Skin epidermis (tissue), 12 donors: ENCODE results near the gene NOS1AP.

Experiments used
- H3K27ac ChIP-seq, 21 experiments: fragments of 200-600 bp; sonication (generic) in 11 of 21; one replicate each; pipeline ENCODE4 v1.5.0; 2020; ENCODE audit warnings: mild to moderate bottlenecking in 3 of 21, inconsistent platforms in 2 of 21, moderate library complexity in 2 of 21
- H3K4me3 ChIP-seq, 7 experiments: fragments of 200-600 bp; sonication (generic) in 2 of 7; one replicate each; pipeline ENCODE4 v1.5.0; 2020; ENCODE audit warnings: inconsistent platforms in 2 of 7, mild to moderate bottlenecking in 2 of 7, moderate library complexity in 1 of 7

Gene NOS1AP

DNA sequence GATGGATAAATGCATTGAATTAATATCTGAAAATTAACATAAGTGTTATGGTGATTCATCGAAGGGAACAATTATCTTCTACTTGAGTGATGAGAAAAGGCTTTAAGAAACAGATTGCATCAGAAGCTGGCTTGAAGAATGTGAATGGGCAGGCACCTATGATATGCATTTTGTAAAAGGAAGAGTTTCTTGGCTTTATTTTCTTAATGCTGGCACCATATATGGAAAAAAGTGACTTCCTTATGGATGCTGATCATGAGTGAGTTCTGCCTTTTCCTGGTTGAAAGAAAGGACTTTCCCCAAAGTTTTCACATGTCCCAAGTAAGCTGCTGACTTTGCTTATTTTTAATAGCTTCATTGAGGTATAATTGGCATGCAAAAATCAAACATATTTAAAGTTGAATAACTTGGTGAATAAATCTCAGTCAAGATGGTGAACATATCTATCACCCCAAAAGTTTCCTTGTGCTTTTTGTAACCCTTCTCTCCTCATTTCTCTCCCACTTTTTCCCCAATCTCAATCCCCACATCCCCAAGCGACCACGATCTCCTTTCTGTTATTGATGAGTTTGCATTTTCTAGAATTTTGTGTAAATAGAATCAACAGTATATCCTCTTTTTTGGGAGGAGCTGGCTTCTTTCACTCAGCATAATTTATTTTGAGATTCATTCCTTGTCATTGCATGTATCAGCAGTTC is 233.0 kb downstream of the NOS1AP start:
- Histone ChIP-seq H3K27ac (no peak overlapping the region), H3K4me3 (no peak overlapping the region)

DNA sequence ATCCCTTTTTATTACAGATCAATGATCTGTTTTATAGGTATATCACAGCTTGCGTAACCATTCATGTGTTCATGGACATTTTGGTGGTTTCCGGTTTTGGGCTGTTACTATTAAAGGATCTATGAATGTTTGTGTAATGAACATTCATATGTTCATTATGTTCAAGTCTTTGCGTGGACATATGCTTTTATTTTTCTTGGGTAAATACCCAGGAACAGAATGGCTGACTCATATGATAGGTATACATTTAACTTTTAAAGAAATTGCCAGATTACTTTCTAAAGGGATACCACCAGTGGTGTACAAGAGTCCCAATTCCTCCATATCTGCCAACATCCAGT is 233.5 kb downstream of the NOS1AP start:
- no peak overlapping the region for H3K27ac ChIP-seq
- H3K4me3 ChIP-seq = no peak overlapping the region

DNA sequence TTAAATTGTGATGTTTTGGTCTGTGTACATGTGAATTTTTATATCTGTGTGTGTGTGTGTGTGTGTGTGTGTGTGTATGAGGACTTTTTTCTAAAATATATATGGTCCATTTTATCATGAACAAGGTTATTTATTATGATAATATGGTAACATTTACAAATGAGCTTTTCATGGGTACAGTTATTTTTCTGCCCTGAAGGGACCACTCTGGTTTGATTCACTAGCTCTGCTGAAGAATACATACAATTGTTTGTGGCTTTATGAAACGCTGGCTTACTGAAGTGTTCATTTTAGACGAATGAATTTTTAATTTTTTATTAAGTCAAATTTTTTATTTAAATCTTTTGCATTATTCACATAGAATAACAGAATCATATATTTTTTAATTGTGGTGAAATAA is 235.2 kb downstream of the NOS1AP start:
- Histone ChIP-seq H3K4me3 (no peak overlapping the region), H3K27ac (no peak overlapping the region)

DNA sequence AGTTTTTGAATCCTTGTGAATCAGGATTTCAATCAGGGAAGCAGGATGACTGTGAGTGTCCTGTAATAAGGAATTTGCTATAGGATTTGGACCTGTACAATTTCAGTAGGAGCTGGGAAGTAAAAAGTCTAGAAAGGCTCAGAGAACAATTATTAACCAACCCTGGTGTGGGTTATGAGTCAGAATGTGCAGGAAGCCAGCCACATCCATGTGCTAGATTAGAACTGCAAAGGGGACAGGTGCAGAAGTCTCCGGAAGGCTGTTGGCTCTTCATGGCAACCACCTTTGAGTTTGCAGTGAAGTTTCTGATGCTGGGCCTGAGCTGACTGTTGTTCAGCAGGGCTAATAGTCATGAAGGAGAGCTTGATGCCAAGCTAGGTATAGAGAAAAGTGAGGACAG is 236.5 kb downstream of the NOS1AP start:
- no peak overlapping the region for H3K27ac ChIP-seq
- no peak overlapping the region for H3K4me3 ChIP-seq

DNA sequence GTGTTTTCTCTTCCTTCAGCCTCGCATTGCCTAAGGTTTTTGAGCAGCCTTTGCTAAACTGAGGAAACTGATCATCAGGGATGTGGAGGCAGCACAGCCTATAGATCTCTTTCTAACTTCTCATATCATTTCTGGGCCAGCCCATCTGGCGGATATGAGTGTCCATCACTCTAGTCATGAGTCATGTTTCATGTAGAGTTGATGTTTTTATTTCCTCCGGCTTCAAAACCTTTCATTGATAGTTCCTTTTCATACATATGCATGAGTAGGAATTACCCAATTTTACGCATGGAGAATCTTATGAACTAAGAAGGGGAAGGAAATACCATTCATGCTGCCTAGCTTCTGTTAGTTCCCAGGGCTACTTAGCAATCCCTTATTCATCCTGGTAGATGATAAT is 240.8 kb downstream of the NOS1AP start:
- Histone ChIP-seq H3K27ac (no peak overlapping the region), H3K4me3 (no peak overlapping the region)

DNA sequence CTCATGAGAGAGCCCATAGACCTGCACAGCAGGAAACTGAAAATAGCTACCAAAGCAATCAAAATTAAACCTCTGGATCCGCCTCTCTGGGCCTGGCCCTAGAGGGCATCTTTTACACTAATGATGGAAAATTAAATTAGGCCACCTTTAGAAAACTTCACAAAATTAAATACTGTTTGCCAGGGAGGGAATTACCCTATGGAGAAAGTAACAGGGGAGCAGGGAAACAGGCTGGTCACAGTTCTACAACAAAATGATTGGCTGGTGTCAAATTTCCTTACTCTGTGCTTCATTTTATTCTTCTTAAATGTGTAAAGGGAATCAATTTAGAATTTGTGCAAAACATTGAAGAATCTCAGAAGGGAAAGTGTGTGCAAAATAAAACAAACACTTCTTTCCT is 244.7 kb downstream of the NOS1AP start:
- Histone ChIP-seq H3K4me3 (no peak overlapping the region), H3K27ac (no peak overlapping the region)

DNA sequence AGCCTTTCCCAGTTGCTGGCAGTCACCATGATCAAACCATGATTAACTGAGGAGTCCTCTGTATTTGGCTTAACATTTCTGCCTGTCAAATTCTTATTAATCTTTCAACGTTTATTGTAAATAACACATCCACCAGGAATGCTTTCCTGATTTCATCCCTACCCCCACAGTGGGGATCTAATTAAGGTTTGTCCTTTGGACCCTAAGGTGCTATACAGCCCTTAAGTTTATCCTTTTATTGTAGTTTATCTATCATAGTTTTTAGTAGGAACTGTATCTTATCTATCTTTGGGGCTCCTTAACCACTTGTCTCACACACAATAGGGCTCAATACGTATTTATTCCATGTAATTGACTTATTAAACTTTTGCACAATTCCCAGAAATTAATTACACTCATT is 246.2 kb downstream of the NOS1AP start:
- no peak overlapping the region for H3K27ac ChIP-seq
- H3K4me3 ChIP-seq = no peak overlapping the region

DNA sequence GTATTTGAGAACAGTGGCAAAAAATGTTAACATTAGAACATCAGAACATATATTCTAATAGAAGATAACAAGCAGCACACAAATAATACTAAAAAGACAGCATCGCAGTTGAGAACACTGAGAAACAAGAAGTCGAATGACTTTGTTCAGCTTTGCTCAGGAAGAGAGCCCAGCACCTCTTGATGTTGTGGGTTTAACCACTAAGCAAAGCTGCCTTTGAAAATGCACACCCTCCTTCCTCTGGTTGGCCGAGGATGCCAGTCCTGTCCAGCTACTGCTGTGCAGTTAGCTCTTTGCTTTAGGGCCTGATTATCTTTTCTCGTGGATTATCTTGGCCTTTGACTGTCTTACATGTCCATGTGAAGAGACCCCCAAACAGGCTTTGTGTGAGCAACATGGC is 246.7 kb downstream of the NOS1AP start:
- Histone ChIP-seq H3K4me3 (no peak overlapping the region), H3K27ac (no peak overlapping the region)

DNA sequence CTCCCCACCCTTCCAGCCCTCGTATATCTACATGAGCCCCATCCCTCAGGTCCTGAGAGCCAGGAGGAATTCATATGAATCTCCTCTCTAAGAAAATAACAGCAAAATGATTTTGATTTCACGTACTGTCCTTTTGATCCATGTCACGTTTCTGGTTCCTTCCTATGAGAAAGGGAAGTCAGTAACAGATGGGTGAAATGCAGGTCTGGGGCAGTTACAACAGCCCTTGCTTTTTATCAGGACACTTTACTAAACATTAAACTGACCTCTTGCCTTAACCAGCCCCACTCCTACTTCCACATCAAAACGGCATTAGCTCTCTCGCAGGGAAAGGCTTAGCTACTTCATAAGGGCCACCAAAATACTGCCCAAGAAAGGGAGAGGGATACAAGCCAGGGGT is 248.1 kb downstream of the NOS1AP start:
- H3K27ac ChIP-seq = no peak overlapping the region
- no peak overlapping the region for H3K4me3 ChIP-seq

DNA sequence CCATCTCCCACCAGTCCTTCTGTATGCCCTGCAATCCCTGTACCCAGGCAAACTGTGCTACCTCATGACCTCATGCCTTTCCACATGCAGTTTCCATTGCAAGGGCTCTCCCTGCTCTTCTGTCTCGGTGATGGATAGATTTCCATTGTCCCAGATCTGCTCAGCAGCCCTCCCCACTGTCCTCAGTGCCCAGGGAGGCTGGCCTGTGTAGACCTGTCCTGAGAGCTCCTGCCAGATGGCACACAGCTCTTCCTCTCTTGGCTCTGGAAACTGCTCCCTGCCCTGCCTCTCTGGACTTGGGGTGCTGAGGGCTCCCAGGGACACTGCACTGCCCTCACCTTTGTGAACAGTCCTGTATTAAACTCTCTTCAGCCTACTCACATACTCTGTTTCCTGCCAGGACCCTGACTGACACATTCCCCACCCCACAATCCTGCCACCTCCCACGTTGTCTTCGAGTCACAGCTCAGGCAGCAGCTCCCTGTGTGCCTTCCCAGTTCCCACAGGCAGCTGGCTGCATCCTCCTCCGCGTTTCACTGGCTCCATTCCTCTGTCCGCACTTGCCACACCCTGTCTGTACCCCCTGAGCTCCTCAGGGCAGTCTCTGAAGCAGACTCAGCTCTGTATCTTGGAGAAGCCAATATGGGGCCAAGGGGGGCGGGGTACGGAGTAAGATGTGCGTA is 250.1 kb downstream of the NOS1AP start:
- H3K4me3 ChIP-seq = no peak overlapping the region
- no peak overlapping the region for H3K27ac ChIP-seq

DNA sequence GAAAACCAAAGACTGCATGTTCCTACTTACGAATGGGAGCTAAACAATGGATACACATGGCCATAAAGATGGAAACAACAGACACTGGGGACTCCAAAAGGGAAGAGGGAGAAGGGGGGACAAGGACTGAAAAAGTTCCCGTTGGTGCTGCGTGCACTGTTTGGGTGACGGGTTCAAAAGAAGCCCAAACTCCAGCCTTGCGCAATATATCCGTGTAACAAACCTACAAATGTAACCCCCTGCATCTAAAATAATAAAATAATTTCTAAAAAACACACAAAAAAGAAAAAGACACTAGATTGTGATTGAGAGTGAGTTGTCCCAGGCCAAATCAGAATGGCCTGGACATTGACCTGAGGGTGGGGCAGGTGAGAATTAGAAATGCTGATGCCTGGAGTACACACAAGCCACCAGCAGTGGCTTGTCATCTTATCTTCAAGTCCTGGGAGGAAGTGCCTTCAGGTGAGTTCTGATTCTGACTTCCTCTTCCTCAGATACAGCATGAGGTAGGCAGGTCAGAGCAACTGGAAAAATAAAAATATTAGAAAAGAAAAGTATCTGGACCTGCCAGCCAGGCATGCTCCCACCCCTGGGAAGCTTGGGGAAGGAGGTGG is 252.4 kb downstream of the NOS1AP start:
- no peak overlapping the region for H3K4me3 ChIP-seq
- no peak overlapping the region for H3K27ac ChIP-seq

DNA sequence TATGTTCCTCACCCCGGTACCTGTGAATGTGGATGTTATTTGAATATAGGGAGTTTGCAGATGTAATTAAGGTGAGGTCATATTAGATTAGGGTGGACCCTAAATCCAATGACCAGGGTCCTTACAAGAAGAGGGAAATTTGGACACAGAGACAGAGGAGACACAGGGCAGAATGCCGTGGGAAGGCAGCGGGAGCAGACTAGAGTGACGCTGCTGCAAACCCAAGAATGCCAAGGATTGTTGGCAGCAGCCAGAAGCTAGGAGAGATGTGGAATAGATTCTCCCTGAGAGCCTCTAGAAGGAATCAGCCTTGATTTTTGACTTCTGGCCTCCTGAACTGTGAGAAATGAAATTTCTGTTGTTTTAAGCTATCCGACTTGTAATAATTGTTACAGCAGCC is 253.5 kb downstream of the NOS1AP start:
- H3K4me3 ChIP-seq = no peak overlapping the region
- H3K27ac ChIP-seq = no peak overlapping the region

DNA sequence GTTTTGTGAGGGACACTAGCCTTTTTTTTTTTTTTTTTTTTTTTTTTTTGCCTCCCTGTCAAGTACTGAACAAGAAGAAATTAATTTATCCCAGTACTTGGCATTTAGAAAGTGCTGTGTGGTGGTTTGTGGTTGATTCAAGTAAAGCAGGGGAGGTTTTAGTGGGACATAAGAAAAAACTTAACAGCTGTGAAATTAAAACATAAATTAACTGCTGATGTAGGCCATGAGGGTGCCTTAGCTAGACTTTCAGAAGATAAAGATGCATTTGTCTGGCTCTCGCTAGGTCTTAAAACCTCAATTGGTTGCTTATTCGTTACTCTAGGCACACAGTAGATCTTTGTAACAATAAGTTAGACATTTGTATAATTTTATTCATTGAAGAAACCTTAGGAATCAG is 254.9 kb downstream of the NOS1AP start:
- Histone ChIP-seq H3K4me3 (no peak overlapping the region), H3K27ac (no peak overlapping the region)

DNA sequence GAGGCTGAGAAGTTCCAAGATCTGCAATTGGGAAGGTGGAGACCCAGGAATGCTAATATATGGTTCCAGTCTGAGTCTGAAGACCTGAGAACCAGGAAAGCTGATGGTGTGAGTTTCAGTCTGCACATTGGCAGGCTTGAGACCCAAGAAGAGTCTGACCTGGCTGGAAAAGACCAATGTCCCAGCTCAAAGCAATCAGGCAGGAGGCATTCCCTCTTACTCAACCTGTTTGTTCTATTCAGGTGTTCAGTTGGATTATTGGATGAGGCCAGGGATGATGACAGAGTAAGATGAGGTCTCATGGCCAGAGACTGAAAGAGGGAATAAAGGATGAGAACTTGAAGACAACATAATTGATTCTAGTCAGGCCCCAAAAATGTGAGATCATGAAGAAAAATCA is 257.1 kb downstream of the NOS1AP start:
- H3K27ac ChIP-seq = peak overlapping the region in 4 of 21 experiments; percentile 10 to 57 (median 16)
- H3K4me3 ChIP-seq = no peak overlapping the region

DNA sequence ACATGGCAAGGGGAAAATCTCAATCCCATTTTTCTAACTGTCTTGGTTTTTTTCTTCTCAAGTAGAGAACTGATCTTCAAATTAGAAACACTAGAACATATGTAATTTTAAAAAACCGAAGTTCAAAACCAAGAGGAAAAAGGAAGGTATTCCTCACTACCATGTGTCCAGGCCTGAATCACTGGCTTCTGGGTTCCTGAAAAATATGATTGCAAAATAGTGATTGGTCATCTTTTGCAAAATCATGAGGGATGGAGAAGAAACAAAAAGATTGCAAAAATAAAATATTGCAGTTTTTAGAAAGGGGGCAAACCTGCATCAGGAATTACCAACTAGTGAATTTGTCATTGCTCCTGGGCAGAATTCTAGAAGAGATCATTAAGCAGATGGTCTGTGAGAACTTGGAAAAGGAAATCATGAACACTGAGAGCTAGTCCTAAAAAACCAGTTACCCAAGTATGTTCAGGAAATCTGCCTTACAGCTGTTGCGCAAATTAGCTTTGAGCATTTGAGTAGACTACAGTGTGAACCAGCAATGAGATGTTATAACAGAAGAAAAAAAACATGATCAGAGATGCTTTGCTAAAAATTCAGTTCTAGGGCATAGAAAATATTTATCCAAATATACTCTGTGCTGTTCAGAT is 257.8 kb downstream of the NOS1AP start:
- Histone ChIP-seq H3K4me3 (no peak overlapping the region), H3K27ac (peak overlapping the region in 6 of 21 experiments; percentile 7 to 57 (median 18))

DNA sequence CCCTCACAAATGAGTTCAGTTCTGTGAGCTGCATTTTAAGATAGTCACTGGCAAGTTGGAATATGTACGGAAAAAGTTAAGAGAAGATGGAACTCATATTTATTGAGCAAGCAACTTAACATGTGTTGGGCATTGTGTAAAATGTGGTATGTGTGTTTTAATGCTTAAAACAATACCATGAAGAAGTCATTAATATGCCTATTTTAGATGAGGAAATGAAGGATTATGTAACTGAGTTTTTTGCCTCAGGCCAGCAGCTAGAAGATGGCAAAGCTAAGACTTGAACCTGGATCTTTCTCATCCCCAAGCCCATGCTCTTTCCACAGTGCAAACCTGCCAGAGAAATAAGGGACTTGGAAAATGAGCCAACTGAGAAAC is 258.3 kb downstream of the NOS1AP start:
- peak overlapping the region in 2 of 21 experiments; percentile 7 to 16 for H3K27ac ChIP-seq

DNA sequence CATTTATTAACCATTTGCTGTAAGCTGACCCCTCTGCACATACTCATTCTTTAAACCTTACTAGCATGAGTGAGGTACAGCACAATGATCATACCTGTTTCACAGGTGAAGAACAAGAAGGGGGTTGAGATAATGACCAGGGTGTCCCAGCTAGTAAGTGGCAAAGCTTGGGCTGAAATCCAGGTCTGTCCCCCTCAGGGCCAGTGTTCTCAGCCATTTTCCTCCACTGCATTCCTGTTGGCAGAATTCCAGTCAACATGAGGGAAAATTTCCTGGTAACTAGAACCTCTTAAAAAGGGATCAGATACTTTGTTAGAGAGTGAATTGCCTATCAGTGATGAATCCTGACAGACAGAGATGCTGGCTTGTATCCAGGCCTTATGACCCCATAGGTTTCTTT is 259.0 kb downstream of the NOS1AP start:
- no peak overlapping the region for H3K27ac ChIP-seq
- H3K4me3 ChIP-seq = no peak overlapping the region

More for the DNA sequence above, 258.3 kb downstream of the NOS1AP start:
- H3K4me3 ChIP-seq = no peak overlapping the region

DNA sequence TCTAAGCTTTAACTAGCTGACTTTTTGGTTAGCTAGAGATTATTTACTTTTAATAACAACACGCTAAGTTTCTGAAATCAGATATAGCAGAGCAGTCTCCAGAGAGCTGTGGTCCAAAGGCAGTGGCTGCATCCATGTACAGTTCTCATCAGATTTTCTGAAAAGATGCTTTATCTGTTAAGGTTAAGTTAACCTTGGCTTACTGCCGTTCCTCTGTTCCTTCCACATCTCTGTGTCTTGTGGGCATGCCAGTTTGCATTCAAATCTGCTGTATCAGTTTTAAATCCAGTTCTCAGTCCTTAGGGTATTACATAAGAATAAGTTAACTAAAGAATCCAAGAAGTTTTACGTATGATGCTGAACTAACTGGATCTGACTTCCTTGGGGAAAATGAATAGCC is 260.3 kb downstream of the NOS1AP start:
- no peak overlapping the region for H3K27ac ChIP-seq

DNA sequence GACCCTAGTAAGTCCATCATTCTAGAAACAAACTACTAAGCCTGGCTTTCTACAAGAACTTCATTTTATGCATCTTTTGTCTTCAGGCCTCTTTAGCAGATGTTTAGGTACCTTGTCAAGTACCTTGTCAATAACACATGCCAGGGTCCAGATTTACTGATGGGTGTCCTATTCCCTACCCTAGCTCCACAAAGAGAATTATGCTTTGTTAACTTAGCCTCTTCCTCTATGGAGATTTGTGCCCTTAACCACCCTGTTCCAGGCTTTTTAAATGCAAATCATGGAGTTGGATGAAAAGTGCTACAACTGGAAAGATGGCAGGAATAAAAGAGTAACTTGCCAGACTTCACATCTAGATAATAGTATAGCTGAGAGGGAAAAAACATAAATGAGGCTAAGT is 264.5 kb downstream of the NOS1AP start:
- Histone ChIP-seq H3K27ac (no peak overlapping the region), H3K4me3 (no peak overlapping the region)

More for the DNA sequence above, 260.3 kb downstream of the NOS1AP start:
- H3K4me3 ChIP-seq = no peak overlapping the region

DNA sequence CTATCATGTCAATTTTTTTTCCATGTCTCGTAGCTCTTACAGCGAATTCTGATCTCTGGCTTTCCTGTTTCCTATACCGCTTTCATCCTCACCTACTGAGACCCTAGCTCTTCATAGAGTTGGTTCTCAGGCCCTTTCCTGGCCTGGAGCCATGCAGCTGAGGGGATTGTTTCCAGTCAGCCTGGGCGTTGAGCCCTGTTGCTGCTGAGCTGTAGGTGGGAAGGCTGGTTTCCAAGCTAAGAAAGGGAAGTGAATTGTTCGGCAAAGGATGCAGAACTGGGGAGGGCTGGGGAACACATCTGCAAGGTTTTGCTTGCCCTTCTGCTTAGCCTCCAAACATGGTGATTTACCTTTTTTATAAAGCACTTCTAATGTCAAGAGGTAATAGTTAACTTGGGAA is 265.6 kb downstream of the NOS1AP start:
- Histone ChIP-seq H3K27ac (no peak overlapping the region), H3K4me3 (no peak overlapping the region)
